ENCODE data around the gene VWF.

The VWF gene

DNA sequence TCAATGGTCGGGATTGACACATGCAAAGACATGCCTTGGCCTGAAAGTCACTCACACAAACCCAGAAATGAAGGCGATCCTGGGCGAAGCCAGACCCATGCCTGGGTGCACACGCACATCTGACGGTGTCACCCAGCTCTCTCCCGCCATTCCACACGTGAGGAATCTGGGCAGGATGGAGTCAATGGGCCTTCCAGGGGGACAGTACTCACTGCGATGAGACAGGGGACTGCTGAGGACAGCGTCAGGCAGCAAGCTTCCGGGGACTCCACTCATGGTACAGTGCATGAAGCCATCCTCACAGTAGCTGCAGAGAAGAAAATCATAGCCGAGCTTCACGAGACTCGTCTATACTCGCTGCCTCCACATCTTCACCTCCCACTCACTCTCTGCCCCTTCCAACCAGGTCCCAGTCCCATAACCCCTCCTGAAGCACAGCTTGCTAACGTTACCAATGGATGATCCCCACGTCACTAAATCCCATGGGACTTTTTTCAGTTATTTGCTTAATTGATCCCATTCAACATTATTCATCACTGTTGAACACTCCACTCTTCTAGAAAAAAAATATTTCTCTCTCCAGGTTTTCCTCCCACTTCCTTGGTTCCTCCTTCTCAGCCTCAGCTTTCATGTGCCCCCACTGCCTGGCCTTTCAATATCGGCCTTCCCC is 77.8 kb downstream of the VWF start:
- H3K4me3 ChIP-seq (ENCODE audit: control insufficient read depth, low read depth, low read length) = no peak overlapping the region
- TF ChIP-seq, protein P1, sequence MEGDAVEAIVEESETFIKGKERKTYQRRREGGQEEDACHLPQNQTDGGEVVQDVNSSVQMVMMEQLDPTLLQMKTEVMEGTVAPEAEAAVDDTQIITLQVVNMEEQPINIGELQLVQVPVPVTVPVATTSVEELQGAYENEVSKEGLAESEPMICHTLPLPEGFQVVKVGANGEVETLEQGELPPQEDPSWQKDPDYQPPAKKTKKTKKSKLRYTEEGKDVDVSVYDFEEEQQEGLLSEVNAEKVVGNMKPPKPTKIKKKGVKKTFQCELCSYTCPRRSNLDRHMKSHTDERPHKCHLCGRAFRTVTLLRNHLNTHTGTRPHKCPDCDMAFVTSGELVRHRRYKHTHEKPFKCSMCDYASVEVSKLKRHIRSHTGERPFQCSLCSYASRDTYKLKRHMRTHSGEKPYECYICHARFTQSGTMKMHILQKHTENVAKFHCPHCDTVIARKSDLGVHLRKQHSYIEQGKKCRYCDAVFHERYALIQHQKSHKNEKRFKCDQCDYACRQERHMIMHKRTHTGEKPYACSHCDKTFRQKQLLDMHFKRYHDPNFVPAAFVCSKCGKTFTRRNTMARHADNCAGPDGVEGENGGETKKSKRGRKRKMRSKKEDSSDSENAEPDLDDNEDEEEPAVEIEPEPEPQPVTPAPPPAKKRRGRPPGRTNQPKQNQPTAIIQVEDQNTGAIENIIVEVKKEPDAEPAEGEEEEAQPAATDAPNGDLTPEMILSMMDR (IDR thresholded peaks at IDR 0.05; ENCODE audit: control insufficient read depth, insufficient read depth, low read depth, low read length, missing control alignments) = no peak
- DNase-seq (ENCODE audit: low read depth) = no peak

DNA sequence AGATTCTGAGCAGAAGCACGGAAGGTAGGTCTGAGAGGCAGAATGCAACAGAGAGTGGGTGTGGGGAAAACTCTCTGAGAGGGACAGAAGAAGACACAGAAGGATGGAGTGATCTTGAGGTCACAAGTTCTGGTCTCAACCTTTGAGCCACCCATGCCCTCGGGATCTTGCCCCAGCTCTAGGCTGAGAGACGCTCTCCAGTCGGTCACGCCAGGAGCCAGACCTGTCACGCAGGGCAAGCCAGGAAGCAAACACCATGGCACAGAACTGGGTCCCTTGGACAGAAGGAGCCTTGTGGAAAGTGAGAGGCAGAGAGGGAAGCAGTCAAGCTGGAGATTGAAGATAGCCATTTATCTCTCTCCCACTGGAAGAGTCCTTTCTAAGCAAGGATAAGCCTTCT is 79.0 kb downstream of the VWF start:
- no peak overlapping the region for H3K4me3 ChIP-seq (ENCODE audit: control insufficient read depth, low read depth, low read length)
- TF ChIP-seq, protein P1 (IDR thresholded peaks at IDR 0.05; ENCODE audit: control insufficient read depth, insufficient read depth, low read depth, low read length, missing control alignments) = no peak
- no peak for DNase-seq (ENCODE audit: low read depth)

GRCh38 chr12:6044082-6044481 is 80.4 kb downstream of the VWF start:
- TF ChIP-seq, protein P1 (IDR thresholded peaks at IDR 0.05; ENCODE audit: control insufficient read depth, insufficient read depth, low read depth, low read length, missing control alignments) = no peak
- no peak overlapping the region for H3K4me3 ChIP-seq (ENCODE audit: control insufficient read depth, low read depth, low read length)
- DNase-seq (ENCODE audit: low read depth) = no peak

DNA sequence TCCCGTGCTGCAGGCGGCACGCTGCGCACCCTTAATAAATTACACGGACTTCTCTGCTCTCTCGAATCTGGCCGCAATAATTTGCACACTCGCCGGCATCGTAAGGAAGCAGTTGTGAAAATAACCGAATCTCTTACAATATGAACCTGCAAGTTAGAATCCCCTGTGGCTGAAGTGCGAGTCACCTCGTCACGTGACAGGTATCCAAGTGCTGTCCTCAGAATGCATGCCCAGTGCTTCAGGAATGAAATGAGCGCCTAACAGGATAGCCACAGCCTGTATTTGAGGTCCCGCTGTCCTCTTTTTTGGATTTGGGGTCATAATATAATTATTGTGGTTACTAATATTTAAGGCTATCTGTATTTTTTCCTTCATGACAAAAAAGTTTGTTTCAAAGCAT is 82.0 kb downstream of the VWF start:
- no peak for DNase-seq (ENCODE audit: low read depth)
- no peak overlapping the region for H3K4me3 ChIP-seq (ENCODE audit: control insufficient read depth, low read depth, low read length)
- TF ChIP-seq, protein P1 (IDR thresholded peaks at IDR 0.05; ENCODE audit: control insufficient read depth, insufficient read depth, low read depth, low read length, missing control alignments) = no peak

- H3K4me3 ChIP-seq (ENCODE audit: control insufficient read depth, low read depth, low read length) = no peak overlapping the region
- TF ChIP-seq, protein P1 (IDR thresholded peaks at IDR 0.05; ENCODE audit: control insufficient read depth, insufficient read depth, low read depth, low read length, missing control alignments) = no peak
- DNase-seq (ENCODE audit: low read depth) = no peak
Observed at GRCh38 chr12:6041891-6042290, 82.6 kb downstream of the VWF start.

GRCh38 chr12:6040815-6041214 is 83.7 kb downstream of the VWF start:
- TF ChIP-seq, protein P1 (IDR thresholded peaks at IDR 0.05; ENCODE audit: control insufficient read depth, insufficient read depth, low read depth, low read length, missing control alignments) = no peak
- DNase-seq (ENCODE audit: low read depth) = no peak
- H3K4me3 ChIP-seq (ENCODE audit: control insufficient read depth, low read depth, low read length) = no peak overlapping the region
